Measurements from ENCODE around the gene SLC27A5. TPM values are rescaled to one million over a fixed set of nuclear protein-coding genes. Genes with fewer than 3 reads are reported as not detected.

Gene SLC27A5
- total and polyA plus RNA-seq, 2 of the 13 experiments (the other 11 are each of a cell fraction or from before 2014, with no cell fraction given), result 30.3 to 40.2 TPM

- no peak for TF ChIP-seq ZNF552 (CRISPR knock-in tag; IDR thresholded peaks at IDR 0.05; ENCODE audit: borderline replicate concordance)
- 0 out of 2 replicates have a peak, but pooled peaks have one; percentile 47 for TF ChIP-seq PHF21A (CRISPR knock-in tag; IDR thresholded peaks at IDR 0.05)
- no peak for TF ChIP-seq ZBTB49 (CRISPR knock-in tag; IDR thresholded peaks at IDR 0.05; ENCODE audit: borderline replicate concordance)
- 0 out of 2 replicates have a peak, but pooled peaks have one; percentile 31 for TF ChIP-seq ZNF251 (CRISPR knock-in tag; IDR thresholded peaks at IDR 0.05)
- TF ChIP-seq, protein P1, sequence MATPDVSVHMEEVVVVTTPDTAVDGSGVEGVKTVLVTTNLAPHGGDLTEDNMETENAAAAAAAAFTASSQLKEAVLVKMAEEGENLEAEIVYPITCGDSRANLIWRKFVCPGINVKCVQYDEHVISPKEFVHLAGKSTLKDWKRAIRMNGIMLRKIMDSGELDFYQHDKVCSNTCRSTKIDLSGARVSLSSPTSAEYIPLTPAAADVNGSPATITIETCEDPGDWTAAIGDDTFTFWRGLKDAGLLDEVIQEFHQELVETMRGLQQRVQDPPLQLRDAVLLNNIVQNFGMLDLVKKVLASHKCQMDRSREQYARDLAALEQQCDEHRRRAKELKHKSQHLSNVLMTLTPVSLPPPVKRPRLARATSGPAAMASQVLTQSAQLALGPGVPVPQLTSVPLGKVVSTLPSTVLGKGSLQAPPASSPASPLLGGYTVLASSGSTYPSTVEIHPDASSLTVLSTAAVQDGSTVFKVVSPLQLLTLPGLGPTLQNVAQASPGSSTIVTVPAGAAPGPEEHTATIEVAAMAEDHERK (CRISPR knock-in tag; IDR thresholded peaks at IDR 0.05; ENCODE audit: low read depth), result no peak; the same call in 1 of the 2 replicates
- 0 out of 2 replicates have a peak, but pooled peaks have one; percentile 15 for TF ChIP-seq ZBTB7B (CRISPR knock-in tag; IDR thresholded peaks at IDR 0.05)
- TF ChIP-seq ZNF276 (CRISPR knock-in tag; IDR thresholded peaks at IDR 0.05; ENCODE audit: low read depth), result peak; percentile 61; the same call in 1 of the 2 replicates
- TF ChIP-seq POLR2AphosphoS2 (IDR thresholded peaks at IDR 0.05; ENCODE audit: low read depth, low read length), result peak; percentile 60; the same call in 1 of the 2 replicates
- no peak for TF ChIP-seq ZFP36L1 (CRISPR knock-in tag; IDR thresholded peaks at IDR 0.05)
- no peak for TF ChIP-seq KDM6A (CRISPR knock-in tag; IDR thresholded peaks at IDR 0.05; ENCODE audit: low read depth)
- peak; percentile 75 for TF ChIP-seq KLF6 (CRISPR knock-in tag; IDR thresholded peaks at IDR 0.05)
- no peak for TF ChIP-seq RFX1 (IDR thresholded peaks at IDR 0.05)
- TF ChIP-seq MAFF (IDR thresholded peaks at IDR 0.05; ENCODE audit: low read depth, low read length), result no peak
- TF ChIP-seq RFX3 (CRISPR knock-in tag; IDR thresholded peaks at IDR 0.05), result no peak
- no peak for TF ChIP-seq MATR3 (CRISPR knock-in tag; IDR thresholded peaks at IDR 0.05)
- no peak for TF ChIP-seq HOXA7 (CRISPR knock-in tag; IDR thresholded peaks at IDR 0.05)
- no peak for TF ChIP-seq ZNF3 (CRISPR knock-in tag; IDR thresholded peaks at IDR 0.05)
- TF ChIP-seq, protein P2, sequence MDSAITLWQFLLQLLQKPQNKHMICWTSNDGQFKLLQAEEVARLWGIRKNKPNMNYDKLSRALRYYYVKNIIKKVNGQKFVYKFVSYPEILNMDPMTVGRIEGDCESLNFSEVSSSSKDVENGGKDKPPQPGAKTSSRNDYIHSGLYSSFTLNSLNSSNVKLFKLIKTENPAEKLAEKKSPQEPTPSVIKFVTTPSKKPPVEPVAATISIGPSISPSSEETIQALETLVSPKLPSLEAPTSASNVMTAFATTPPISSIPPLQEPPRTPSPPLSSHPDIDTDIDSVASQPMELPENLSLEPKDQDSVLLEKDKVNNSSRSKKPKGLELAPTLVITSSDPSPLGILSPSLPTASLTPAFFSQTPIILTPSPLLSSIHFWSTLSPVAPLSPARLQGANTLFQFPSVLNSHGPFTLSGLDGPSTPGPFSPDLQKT (CRISPR knock-in tag; IDR thresholded peaks at IDR 0.05; ENCODE audit: borderline replicate concordance), result 0 out of 2 replicates have a peak, but pooled peaks have one; percentile 66
- TF ChIP-seq YEATS4 (CRISPR knock-in tag; IDR thresholded peaks at IDR 0.05; ENCODE audit: borderline replicate concordance), result peak; percentile 93
- TF ChIP-seq PHF5A (CRISPR knock-in tag; IDR thresholded peaks at IDR 0.05; ENCODE audit: low read depth, unreplicated experiment), result no peak
- 0 out of 2 replicates have a peak, but pooled peaks have one; percentile 50 for TF ChIP-seq ZFP37 (CRISPR knock-in tag; IDR thresholded peaks at IDR 0.05; ENCODE audit: borderline replicate concordance)
- peak; percentile 61; the same call in 1 of the 2 replicates for TF ChIP-seq ZNF563 (CRISPR knock-in tag; IDR thresholded peaks at IDR 0.05)
- no peak for TF ChIP-seq MTA3 (CRISPR knock-in tag; IDR thresholded peaks at IDR 0.05)
- no peak for TF ChIP-seq MLLT10 (CRISPR knock-in tag; IDR thresholded peaks at IDR 0.05)
- TF ChIP-seq ZSCAN30 (CRISPR knock-in tag; IDR thresholded peaks at IDR 0.05), result no peak
Observed at GRCh38 chr19:58543826-58544590, 32.2 kb upstream of the SLC27A5 start, which contains the start of gene TRIM28 (continued).

All from HepG2 (cell line).